Mesenteric fat pad (tissue), 1 donor: Measurements from ENCODE around the gene POLR2M. TPM values are rescaled to one million over a fixed set of nuclear protein-coding genes. Genes with fewer than 3 reads are reported as not detected.

Source experiments
- DNase-seq: peaks from one replicate; pipeline ENCODE4 v3.0.0-alpha.2; 2020; ENCODE audit warnings: low spot score
- total RNA-seq: library from RNA; stranded (reverse); fragmentation: NEBNext Ultra II Directional; extraction: Animal tissue kit (Norgen Biotek cat#: 25700); gene quantifications from one replicate; pipeline ENCODE4 v1.2.1, GENCODE V29; 2021
- donor health status: DM: yes; HTN: yes; CAD: no.

The POLR2M gene
- total RNA-seq, 1 donor from 2014 or later, result 55.9 TPM

DNA sequence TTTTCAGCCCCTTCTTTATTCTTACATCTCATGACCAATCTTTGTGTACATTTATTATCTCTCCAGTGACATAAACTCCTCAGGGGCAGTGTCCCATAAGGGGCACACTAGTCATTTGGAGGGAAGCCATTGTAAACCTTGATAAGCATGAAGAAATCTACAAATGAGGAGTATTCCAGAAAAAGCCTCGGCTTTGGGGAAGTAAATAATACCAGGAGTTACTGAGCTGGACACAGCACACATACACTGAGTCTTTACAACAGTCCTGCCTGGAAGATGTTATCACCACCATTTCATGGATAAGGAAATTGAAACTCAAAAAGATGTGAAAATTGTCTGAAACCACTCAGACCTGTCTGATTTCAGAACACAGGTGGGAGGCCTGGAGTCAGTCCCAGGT is 15.4 kb upstream of the POLR2M start:
- DNase-seq, result no peak

DNA sequence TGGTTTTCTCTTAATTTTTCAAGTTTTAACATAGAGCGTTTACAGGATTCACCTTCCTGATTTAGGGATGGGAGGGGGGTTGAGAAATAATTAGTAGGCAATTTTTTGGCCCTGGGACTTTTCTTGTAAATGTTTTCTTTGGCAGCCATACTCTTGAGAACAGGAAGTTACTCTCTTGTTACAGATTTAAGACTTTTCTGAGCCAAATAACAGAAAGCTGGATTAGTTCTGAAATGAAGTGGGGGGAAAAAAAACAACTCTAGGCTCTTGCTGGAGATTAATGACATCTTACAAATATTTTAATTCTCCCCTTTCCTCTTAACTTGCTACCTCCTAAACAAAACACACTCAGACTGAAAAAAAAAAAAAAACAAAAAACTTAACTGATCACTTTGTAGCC is 13.8 kb upstream of the POLR2M start:
- no peak for DNase-seq

DNA sequence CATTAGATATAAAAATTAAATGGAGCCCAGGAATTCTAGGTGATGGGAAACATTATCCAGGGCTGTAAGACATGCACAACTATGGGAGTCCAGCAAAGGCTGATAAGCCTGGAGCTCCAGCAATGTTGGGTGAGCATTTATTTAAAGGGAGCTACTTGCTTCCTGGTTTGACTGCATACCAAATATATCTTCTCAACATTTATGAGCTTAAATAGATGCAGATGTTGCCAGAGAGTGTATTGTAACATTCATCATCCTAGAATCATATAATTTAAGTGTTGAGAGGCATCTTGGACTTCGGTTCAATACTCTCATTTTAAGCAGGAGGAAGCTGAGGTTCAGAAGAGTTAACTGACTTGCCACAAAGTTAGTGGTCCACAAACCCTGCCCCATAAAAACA is 12.2 kb upstream of the POLR2M start:
- no peak for DNase-seq

DNA sequence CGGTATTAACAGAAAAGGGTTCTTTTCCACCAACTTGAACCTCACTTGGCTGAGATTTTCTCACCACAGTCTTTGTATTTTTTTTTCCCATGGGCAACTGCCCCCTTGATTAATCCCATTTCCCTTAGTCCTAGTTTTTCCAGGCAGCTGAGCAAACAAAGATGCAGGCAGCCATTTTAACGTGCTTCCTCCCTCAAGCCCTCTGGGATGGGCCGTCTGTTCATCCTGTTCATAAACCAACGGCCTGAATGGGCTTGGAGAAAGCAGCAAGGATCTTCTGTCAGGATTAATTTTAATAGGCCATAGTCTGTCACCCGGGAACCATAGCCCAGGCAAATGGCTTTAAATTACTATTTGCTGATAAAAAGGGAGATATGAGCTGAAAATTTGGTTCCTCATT is 10.4 kb upstream of the POLR2M start:
- DNase-seq, result no peak

DNA sequence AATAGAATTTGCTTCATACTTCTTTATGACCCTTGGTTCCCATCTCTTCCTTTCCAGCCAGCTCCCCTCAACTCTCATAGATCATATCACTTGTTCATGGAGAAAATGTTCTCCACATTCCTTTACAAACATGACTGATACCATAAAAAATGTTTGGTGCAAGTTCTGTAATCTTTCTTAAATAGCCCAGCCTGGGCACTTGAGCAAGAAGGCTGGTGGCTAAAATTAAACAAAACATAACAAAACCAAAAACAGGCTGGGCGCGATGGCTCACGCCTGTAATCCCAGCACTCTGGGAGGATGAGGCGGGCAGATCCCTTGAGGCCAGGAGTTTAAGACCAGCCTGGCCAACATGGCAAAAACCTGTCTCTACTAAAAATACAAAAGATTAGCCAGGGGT is 8.9 kb upstream of the POLR2M start:
- no peak for DNase-seq

GRCh38 chr15:57698243-57698642 is 8.3 kb upstream of the POLR2M start:
- no peak for DNase-seq

DNA sequence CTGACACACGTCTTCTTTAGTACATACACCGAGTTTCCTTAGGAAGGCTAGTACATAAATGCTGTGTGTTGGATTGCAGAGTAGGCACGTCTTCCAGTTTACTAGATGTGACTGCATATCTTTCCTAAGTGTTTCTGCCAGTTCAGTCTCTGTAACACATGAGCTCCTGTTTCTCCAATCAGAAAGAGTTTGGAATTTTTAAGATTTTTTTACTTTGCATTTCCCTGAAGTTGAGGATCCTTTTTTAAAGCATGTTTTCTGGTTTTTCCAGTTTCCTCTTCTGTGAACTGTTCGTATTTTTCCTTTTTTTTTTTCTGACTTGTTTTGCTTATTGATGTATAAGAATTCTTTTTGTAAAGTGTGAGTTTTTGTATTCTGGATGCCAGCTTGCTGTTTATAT is 7.5 kb upstream of the POLR2M start:
- DNase-seq, result no peak

- no peak for DNase-seq
Measured at GRCh38 chr15:57703387-57703786, 3.1 kb upstream of the POLR2M start.

DNA sequence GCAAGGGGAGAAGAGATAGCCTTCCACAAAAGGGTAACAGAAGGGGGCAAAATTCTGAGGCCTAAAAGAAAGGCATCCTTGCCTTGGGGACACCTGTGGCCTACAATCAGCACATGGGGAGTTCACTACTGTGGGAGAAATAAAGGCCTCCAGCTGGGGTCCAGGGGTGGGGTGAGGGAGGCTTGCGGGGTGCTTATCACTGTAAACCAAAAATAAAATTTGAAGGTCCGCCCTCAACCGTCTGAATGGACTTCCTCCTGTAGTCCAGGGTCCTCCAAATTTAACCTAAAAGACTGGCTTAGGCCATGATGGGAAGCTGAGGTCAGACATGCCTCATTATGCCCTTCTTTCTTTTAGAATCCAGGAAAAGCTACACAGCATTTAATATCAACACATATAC is 2.1 kb upstream of the POLR2M start:
- DNase-seq, result no peak

DNA sequence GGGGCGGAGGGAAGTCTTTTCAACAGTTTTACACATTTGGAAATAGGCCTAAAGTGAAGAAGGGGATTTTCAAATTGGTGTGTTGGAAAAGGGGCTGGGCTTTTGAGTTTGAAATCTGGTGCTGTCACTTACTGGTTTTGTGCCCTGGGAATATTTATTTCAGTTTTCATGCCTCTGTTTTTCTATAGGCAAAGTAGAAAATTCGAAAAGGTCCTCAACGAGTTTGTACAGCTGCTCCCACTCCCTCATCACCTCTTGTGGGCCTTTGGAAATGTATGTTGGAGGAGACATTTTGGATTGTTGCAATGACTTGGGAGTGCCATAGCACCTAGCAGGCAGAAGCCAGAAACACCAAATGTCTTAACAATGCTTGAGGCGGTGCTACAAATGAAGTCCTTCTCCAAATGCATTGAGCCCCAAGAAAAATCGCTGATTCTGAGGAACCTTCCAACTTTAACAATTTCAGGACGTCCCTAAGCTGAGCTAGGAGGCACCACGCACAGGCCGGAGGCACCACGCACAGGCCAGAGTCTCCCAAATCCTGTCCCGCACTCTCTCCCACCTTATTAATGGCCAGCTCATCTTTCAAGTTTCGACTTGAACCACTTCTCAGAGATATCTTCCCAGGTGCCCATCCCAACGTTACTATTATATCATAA is 639 bp upstream of the POLR2M start:
- DNase-seq, result no peak

DNA sequence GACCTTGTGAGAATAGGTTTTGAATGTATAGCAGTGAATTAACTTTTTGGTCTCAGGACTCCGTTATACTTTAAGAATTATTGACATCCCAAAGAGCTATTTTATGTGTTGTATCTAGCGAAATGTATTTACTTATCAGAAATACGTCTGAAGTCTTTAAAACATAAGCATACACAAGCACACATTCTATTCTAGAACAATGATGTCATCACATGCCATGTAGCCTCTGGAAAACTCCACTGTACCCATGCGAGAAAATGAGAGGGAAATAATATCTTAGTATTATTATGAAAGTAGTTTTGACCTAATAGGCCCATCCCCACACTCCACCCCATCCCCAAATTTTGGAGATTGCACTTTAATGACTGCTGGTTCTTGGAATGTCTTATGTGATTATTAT is 1.5 kb downstream of the POLR2M start:
- no peak for DNase-seq

- DNase-seq, result no peak
Measured at GRCh38 chr15:57718309-57718708, 11.8 kb downstream of the POLR2M start.

DNA sequence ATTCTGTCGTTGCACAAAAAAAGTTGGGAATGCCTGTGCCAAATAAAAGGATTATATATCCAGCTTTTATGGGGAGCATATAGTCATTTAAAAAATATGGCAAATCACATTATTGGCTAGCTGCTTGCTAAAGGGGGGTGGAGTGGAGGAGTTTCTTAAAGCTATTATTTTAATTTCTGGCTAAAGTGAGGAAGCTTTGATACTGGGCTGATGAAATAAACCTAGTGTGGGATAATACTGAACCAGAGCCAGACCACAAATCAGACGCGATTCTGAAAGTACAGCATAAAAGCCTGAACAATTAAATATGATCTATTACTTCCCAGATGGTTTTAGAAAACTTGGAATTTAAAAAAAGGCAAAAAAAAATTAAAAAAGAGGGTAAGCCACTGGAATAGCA is 14.4 kb downstream of the POLR2M start:
- no peak for DNase-seq

DNA sequence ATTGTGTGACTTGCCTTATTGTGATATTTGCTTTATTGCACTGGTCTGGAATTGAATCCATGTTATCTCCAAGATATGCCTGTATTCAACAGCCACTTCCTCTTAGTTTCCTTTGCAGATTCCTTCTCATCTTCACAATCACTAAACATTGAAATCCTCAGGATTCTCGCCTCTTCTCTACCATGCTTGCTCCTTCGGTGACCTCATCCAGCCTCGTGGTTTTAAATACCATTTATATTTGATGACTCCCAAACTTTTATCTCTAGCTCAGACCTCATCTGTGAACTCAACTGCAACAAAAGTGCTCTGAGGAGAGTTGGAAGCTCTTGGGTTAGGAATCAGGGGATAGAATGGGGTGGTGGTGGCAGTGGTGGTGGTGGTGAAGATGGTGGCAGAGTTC is 19.9 kb downstream of the POLR2M start:
- no peak for DNase-seq

DNA sequence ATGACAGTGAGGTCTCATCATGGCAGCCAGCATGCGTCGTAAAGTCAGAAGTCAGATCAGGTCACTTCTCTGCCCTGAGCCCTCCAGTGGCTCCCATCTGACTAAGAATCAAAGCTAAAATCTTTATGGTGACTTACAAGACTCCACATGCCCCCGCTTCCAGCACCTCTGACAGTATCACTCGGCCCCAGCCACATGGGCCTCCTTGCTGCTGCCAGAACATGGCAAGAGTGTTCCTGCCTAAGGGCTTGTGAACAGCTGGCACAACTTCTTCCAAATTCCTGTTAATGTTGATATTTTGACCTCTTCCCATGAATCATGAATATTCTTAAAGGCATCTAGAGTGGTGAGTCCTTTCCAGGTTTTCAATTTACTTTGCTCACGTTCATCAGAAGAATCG is 20.5 kb downstream of the POLR2M start:
- no peak for DNase-seq

DNA sequence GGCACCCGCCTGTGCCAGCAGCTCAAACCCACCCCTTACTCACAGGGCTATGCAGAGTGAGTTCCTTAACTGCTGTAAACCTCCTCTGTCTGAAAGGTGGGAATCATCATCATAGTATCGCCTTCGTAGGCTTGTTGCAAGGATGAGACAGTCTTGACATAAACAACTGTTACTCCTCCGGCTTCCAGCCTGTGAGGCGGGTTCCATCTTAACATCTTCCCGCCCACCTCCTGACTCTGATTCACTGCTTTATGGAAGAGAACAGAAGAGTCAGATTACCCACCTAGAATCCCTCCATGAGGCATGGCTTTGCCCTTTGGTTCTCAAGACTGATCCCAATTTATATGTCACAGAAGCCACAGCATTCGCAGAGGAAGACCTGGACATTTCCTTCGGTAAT is 21.9 kb downstream of the POLR2M start:
- no peak for DNase-seq

GRCh38 chr15:57730876-57731275 is 24.4 kb downstream of the POLR2M start:
- DNase-seq, result no peak

DNA sequence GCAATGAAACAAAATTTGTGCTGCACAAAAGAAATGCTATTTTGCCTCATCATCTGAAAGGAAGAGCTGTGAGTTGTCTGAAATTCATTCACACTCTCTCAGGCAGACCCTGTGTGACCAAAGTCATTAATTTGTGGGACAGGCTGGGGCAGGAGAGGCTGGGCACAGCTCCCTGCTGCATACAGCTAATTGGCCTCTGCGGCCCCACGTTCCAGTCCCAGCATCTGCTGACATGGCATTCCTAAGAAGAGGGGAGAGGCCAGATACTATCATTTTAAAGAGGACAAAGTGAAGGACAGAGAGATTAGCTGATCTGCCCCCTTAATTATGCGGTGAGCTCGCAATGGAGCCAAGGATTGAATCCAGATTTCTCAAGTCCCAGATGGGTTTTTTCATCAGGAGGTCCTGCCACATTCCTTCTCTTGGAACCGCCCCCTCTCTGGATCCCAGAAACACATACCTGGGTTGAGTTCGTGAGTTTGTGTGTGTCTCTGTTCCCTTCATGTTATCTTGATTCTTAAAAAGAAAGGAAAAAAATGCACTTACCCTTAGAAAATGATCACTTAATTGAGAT is 25.1 kb downstream of the POLR2M start:
- no peak for DNase-seq

- DNase-seq, result no peak
Measured at GRCh38 chr15:57732526-57733331, 26.2 kb downstream of the POLR2M start.

DNA sequence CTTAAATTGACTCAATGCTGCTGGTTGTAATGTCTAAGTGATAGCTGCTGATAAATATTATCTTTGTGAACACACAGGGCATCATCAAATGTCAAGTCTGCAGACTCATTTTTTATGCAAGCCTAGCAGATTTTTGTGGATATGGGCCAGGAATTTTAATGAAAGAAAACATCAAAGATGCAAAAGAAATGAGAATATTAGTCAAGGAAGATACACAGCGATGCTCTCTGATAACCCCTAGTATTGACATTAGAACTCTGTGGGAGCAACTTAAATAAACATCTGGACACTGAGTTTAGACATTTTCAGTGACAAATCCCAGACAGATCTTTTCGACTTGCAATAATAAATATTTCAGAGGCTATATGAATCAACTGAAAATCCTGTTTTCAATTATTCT is 28.3 kb downstream of the POLR2M start:
- no peak for DNase-seq

DNA sequence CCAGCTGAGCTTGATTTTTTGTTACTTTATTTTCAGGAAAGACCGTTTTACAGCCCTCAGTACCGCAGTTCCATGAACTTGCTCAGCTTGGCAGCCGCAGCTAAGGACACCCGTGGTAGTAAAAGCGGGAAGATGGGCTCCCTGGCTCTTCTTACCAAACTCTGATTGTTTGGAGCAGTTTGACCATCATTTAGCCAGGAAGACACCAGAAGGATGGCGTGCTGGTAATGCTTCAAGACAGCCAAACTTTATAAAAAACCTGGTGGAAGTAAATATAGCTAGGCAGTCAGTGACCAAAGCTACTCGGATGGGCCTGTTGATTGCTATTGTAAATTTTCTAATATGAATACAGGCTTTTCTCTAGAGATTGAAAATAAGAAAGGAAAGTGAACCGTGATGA is 28.9 kb downstream of the POLR2M start:
- DNase-seq, result no peak

GRCh38 chr15:57735891-57736290 is 29.4 kb downstream of the POLR2M start:
- no peak for DNase-seq

GRCh38 chr15:57736591-57736990 is 30.1 kb downstream of the POLR2M start:
- DNase-seq, result no peak
